AG04450 (cell line): ENCODE data around the gene SGCG. TPM values are rescaled to one million over a fixed set of nuclear protein-coding genes. Genes with fewer than 3 reads are reported as not detected.

ENCODE experiments used
- CTCF ChIA-PET: fragments of 300-600, 350-600 bp; formaldehyde crosslinking; extraction: SDS; loops from one replicate; lab custom pipeline; 2022; ENCODE audit warnings: antibody characterized with exemption, inconsistent platforms; lab: Charles Lee
- POLR2A ChIA-PET: fragments of 350-600 bp; formaldehyde crosslinking; extraction: SDS; loops from one replicate; lab custom pipeline; 2021; ENCODE audit warnings: antibody characterized with exemption, inconsistent platforms; lab: Yijun Ruan, JAX
- DNase-seq: peaks from one replicate; pipeline ENCODE4 v3.0.0-alpha.2; 2011; ENCODE audit warnings: low read depth, low spot score
- H3K27ac ChIP-seq: one replicate; pipeline ENCODE4 v1.5.1; 2012; ENCODE audit warnings: low read depth, low read length, control low read depth
- H3K27me3 ChIP-seq: one replicate; pipeline ENCODE4 v1.6.0; 2012; ENCODE audit warnings: low read length; ENCODE audit not compliant: control insufficient read depth, insufficient read depth
- H3K4me3 ChIP-seq: 2 replicates; pipeline ENCODE4 v1.5.1; 2011; ENCODE audit warnings: mild to moderate bottlenecking, low read depth, low read length, control low read depth
- H3K9me3 ChIP-seq: 2 replicates; pipeline ENCODE4 v1.5.1; 2012; ENCODE audit warnings: low read length; ENCODE audit not compliant: control insufficient read depth, insufficient read depth
- CTCF ChIP-seq: IDR thresholded peaks from 2 replicates; pipeline ENCODE4 v1.5.1; 2011; ENCODE audit warnings: low read depth, low read length, control low read depth, inconsistent platforms
- polyA plus RNA-seq: library from polyadenylated mRNA; depleted of rRNA; stranded (reverse); fragments of >200 nt; gene quantifications from 2 replicates; pipeline ENCODE4 v1.2.3, GENCODE V29; 2011

SGCG gene
- polyA plus RNA-seq, 1 experiment: 0.10 TPM

DNA sequence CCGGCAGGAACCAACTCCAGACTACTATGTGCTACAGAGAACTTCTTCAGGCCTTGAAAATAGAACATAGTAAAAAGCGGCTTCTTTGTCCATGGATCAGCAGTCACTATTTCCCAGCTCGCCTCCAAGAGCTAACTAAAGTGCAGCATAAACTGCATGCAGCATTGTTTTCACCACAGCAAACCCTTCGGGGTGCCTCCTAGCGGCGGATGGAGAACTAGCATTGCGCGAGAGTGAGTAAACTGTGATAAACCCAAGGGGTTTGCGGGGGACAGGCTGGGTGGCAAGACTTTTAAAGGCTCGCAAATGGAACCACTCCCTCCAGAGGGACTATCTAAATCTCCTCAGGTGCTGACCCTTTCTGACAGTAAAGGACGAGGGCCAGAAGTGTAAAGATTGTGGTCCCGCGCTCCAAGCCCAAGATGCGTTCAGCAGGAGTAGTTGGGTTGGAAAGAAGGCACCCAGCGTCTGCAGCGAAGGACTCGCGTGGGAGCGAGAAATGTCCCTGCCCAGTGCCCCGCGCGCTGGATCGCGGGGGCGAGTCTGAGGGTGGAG lies 21.5 kb upstream of the SGCG start:
- Histone ChIP-seq H3K27me3 (peaks cover 15% of the 10 kb centered on the region), H3K9me3 (no peaks in the 10 kb centered on the region), H3K4me3 (peak overlapping the region; percentile 44), H3K27ac (no peak overlapping the region)
- CTCF ChIA-PET: interaction anchor here (0.6 to 1.5 kb wide), 2 partner anchors 9 to 72 kb away, joined by 3 to 5 read pairs; no protein-coding TSS in a partner anchor
- peak; percentile 74 for TF ChIP-seq CTCF
- DNase-seq: no peak
- POLR2A ChIA-PET: no interaction called here

- peaks cover 15% of the 10 kb centered on the region for H3K27me3 ChIP-seq
- POLR2A ChIA-PET: no interaction called here
- H3K9me3 ChIP-seq: no peaks in the 10 kb centered on the region
- peak overlapping the region; percentile 44 for H3K4me3 ChIP-seq
- CTCF ChIA-PET: interaction anchor here (1.5 kb wide), 1 partner anchor 8 kb away, joined by 5 read pairs; no protein-coding TSS in a partner anchor
- TF ChIP-seq CTCF: no peak
- no peak for DNase-seq
- no peak overlapping the region for H3K27ac ChIP-seq
These were observed 20.8 kb upstream of the SGCG start for GRCh38 chr13:23159760-23160637.

DNA sequence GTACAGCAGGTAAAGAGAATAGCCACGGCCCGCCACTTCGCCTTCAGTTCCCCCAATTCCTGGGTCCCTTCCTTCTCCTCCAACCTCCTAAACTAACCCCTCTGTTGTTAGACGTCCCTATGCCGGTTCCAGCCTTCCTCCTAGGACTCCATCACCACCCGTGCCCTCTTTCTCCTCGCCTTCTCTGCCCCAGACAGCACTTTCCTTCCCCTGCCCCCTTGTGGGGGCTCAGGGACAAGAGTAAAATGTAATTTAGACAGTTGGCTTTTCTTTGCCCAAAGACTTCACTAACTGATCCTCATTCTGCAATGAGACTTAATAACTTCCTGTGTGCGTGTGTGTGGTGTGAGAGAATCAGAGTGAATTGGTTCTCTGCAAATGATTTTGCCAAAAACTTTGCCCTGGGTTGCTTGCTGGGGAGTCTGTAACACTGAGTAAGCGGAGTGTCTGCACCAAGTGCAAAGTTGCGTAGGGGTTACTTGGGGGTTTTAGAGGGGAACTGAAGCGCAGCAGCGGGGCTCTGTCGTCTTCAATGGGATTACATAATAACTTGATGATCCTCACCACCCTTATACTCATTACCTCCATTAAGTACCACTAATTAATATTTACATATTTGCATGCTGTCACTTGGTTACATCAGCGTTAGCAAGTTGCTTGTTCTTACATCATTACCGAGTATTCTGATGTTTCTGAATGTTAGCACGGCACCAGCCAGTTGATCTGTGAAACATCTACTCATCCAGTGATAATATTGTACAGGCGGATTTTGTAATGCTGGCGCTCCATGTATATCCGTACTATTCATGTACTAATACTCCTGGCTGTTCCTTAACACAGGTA lies 19.9 kb upstream of the SGCG start:
- DNase-seq: no peak
- Histone ChIP-seq H3K9me3 (no peaks in the 10 kb centered on the region), H3K4me3 (no peak overlapping the region), H3K27ac (no peak overlapping the region), H3K27me3 (peaks cover 15% of the 10 kb centered on the region)
- CTCF ChIA-PET: interaction anchor here (1.1 to 1.4 kb wide), 2 partner anchors 14 to 15 kb away, joined by 3 to 5 read pairs; no protein-coding TSS in a partner anchor
- no peak for TF ChIP-seq CTCF
- POLR2A ChIA-PET: no interaction called here

GRCh38 chr13:23161481-23161825 lies 19.3 kb upstream of the SGCG start:
- DNase-seq: no peak
- Histone ChIP-seq H3K9me3 (no peaks in the 10 kb centered on the region), H3K4me3 (no peak overlapping the region), H3K27me3 (peaks cover 15% of the 10 kb centered on the region), H3K27ac (no peak overlapping the region)
- ChIA-PET POLR2A (no interaction called here), CTCF (interaction anchor here (1.1 to 1.4 kb wide), 2 partner anchors 14 to 15 kb away, joined by 3 to 5 read pairs; no protein-coding TSS in a partner anchor)
- TF ChIP-seq CTCF: no peak
